NCI-H1092 (cell line): Measurements from ENCODE around the gene DBNL.
A peak's percentile ranks its signal among the peaks of the same experiment; 100 is the strongest.

Source experiments
- DNase-seq: peaks from one replicate; lab custom pipeline; 2025; lab: John Stamatoyannopoulos, UW

Gene DBNL

GRCh38 chr7:44062180-44062902 lies 17.8 kb downstream of the DBNL start:
- DNase-seq = no peak

DNA sequence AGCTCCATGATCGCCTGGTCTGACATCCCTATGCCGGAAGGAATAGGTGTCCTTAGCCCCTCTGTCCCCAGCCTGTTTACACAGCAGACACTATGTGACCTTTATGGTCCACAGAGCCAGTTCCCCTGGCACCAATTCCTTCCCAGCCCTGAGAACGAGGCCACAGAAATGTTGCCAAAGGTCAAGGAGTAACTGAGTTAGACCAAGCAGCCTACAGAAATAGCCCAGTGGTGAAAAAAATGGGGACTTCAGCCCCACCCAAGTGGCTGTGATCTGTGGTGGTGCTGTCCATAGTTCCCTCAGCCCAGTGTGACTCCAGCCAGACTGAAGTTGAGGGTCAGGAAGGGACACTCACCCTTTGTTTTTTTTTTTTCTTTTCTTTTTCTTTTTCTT lies 18.4 kb downstream of the DBNL start:
- DNase-seq = no peak

DNA sequence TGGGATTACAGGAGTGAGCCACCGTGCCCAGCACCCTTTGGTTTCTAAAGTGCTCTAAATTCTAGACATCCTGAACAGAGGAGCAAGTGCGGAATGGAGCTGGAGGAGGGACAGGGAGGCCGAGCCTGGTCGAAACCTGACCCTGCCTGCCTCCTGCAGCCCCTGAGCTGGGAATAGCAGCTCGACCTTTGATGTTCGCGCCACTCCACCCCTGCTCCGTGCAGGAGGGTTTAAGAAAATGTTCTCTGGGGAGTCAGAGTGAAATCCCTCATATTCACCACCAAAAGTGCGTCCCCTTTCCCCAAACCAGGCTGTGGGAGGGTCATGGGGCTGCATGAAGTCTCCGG lies 19.0 kb downstream of the DBNL start:
- DNase-seq = no peak

DNA sequence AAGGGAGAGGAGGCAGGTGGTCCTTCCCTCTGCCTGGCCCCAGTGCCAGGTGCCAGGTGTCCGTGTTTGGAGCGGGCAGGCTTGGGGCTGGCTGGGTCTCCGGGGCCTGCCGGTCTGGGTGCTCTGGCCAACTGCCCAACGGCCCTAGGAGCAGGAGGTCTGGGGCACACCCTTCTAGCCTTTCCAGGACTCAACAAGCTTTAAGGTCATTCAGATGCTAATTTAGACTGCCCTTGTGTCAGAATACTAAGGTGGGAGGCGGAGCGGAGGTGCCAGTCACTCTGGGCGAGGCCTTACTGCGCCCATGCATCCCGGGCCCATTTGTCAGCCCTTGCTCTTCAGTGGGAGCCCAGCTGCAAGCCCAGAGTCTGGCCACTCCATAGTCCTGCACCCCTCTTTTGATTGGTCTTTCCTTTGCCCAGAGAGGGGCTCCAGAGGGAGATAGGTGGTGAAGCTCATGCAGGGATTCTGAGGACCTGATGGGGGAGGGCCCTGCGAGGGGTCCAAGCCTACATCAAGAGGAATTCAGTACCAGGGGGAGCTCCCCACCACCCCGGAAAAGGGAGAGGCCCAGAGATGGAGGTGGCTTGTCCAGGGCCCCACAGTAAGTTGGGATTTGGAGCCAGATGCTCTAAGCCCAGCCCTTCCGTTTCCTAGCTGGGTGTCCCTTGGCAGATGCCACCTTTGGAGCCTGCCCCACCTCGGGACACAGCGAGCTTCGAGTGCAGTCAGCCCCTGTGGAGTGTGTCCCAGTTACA lies 19.6 kb downstream of the DBNL start:
- no peak for DNase-seq

- no peak for DNase-seq
Observed at GRCh38 chr7:44064791-44065430, 20.4 kb downstream of the DBNL start.

DNA sequence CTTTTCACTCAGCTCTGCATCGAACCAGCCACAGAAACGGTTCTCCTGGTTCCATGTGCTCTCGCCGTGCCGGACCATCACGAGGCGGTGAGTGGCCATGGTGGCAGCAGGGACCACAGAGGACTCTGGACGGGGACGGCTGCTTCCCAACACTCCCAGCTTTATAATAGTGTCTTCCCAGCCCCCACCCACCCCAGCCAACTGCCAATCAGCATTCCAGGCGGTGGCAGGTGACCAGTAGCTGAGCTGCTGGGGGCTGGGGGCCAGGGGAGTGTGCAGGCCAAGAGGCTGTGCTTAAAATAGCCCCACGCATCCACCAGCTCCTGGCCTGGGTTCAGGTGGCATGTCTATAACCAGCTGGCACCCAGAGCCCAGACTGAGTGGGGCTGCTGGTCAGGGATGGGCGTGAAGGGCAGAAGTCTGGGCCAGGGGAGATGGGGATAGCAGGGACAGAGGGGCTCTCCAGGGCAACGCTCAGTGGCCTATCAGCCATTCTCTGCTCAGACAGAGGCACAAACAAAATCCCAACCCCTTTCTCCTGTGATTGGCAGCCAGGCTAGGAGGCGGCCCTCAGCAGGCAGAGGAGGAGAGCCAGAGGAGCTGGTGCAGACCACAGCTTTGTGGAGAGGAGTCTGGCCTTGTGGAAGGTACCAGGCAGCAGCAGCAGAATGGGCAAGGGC lies 21.1 kb downstream of the DBNL start, which contains the start of gene PGAM2:
TSS of gene PGAM2 (minus strand) at position 137 of the 680 bp plus-strand sequence. CDS start at position 99, 38 bp downstream.
- no peak for DNase-seq

DNA sequence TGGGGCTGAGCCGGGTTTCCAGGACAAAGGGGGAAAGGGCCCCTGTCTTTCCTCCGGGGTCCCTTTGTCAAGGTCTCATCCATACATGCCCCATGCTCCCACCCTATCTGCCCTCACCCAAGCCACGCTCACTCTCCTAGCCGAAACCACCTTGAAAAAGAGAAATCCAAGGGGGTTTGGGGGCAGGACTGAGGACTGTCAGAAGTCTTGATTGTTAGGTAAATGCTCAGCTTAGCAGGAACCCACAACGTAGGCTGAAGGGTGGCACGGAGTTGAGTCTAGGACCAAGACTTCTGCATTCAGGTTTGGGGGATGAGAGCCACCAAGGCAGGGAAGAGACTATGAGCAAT lies 21.6 kb downstream of the DBNL start:
- DNase-seq = no peak

DNA sequence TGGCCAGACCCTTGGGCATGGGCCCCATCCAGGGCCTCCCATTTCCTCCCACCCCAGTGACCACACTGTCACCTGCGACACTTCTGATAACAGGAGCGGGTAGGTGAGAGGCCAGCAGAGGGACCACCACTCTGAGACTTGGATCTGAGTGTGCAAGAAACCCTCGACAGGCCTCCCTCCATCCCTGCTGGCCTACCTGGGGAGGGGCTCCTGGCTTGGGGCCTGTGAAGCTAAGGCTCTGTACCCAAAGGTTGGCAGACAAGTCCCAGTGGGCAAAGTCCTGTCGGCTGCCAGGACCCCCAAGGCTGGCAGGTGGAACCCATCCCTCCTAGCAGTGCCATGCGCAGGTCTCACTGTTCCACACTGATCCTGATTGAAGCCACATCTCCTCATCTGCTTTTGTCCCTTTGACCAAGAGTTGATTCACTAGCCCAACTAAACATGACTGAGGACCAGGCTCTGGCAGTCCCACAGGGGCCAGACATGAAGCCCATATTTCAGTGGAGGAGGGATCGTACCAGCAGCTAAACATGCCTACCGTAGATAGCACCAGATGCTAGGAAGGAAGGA lies 22.1 kb downstream of the DBNL start:
- no peak for DNase-seq

- DNase-seq = no peak
Observed at GRCh38 chr7:44067064-44067951, 22.8 kb downstream of the DBNL start.

- DNase-seq = no peak
Observed at GRCh38 chr7:44068054-44068453, 23.6 kb downstream of the DBNL start.

- DNase-seq = no peak
Observed at GRCh38 chr7:44071726-44072363, 27.3 kb downstream of the DBNL start.

GRCh38 chr7:44072364-44073231 lies 28.1 kb downstream of the DBNL start:
- DNase-seq = peak; percentile 52

DNA sequence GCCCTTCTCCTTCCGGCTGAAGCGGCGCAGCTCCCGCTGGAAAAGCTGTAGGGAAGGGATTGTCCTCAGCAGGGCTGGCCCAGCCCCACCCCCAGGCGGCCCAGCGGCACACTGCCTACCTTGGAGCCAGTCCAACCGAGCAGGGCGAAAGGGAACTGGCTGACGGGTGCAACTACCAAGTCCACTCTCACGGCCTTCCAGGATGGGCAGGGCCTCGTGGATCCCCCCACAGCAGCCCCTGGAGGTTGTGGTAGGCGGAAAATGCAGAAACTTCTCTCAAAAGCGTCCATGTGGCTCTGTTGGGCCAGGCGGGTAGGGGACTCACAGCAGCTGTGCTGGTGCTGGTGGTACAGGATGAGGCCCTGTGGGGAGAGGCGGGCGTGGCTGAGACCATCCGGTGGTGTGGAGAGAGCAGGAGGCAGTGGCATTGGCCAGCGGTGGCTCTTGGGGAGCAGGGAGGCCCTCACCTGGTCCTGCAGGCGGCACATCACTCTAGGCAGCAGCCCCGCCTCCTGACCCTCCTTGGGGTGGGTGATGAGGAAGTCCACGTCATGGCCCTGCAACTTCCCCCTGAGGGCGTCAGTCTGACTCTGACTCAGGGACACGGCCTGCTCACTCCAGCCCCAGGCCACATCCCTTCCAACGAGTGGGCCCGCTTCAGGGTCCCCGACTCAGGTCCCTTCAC lies 29.3 kb downstream of the DBNL start:
- no peak for DNase-seq

- no peak for DNase-seq
Observed at GRCh38 chr7:44074349-44074695, 29.8 kb downstream of the DBNL start.

DNA sequence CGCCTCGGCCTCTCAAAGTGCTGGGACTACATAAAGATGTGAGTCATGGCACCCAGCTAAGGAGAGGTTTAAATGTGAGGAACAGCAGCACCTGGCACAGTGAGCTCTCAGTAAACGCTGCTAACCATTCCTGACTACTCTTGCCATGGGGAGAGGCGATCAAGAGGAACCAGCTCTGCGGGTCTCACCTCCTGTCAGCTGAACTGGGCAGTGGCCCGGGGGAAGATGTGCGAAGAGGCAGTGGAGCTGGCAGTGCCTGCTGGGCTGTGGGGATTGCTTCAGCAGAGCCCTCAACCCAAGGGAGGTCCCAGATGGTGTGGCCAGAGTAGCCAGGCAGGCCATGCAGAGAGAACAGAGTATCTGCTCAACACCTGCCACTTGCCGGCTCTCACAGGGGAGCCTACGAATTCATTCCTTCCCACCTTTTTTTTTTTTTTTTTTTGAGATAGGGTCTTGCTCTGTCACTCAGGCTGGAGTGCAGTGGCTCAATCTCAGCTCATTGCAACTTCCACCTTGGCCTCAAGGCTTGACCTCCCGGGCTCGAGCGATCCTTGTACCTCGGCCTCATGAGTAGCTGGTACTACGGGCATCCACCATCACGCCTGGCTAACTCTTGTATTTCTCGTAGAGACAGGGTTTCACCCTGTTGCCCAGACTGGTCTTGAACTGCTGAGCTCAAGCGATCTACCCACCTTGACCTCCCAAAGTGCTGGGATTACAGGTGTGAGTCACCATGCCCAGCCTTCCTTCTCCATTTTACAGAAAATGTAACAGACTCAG lies 31.0 kb downstream of the DBNL start:
- no peak for DNase-seq

- no peak for DNase-seq
Observed at GRCh38 chr7:44076101-44076895, 31.8 kb downstream of the DBNL start.

DNA sequence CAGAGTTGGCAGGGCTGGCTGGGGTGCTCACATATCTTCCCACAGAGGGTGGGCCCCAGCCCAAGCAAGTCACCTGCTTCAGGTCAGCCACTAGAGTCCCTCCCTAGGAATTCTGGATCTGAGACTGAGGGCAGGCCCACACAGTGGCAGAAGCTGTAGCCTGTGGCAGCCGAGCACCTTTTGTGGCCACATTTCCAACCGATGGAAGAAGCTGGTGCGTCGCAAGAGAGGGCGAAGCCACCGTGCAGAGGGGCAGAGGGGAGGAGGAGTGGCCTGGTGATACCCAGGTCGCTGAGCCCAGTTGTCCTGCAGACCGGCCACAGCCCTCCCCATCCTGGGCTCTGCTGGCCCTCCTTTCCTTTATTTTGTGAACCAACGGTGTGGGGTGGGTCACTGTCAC lies 32.6 kb downstream of the DBNL start:
- no peak for DNase-seq

- DNase-seq = no peak
Observed at GRCh38 chr7:44077681-44078091, 33.2 kb downstream of the DBNL start.
